Kidney epithelial cell (primary cell): ENCODE results near the gene IL36RN. TPM values are rescaled to one million over a fixed set of nuclear protein-coding genes. Genes with fewer than 3 reads are reported as not detected.

Source experiments
- DNase-seq: peaks from one replicate; pipeline ENCODE4 v3.0.0-alpha.2; 2010; ENCODE audit warnings: low read depth
- H3K27me3 ChIP-seq: 2 replicates; pipeline ENCODE4 v1.6.0; 2011; ENCODE audit warnings: low read length; ENCODE audit not compliant: control insufficient read depth, insufficient read depth
- H3K36me3 ChIP-seq: 2 replicates; pipeline ENCODE4 v1.5.1; 2011; ENCODE audit warnings: low read length; ENCODE audit not compliant: control insufficient read depth, insufficient read depth
- H3K4me3 ChIP-seq: 2 replicates; pipeline ENCODE4 v1.5.1; 2011; ENCODE audit warnings: low read depth, mild to moderate bottlenecking, control low read depth, low read length
- CTCF ChIP-seq: IDR thresholded peaks from 2 replicates; pipeline ENCODE4 v1.5.1; 2011; ENCODE audit warnings: mild to moderate bottlenecking, moderate library complexity, low read length, control low read depth, inconsistent platforms; ENCODE audit not compliant: insufficient read depth, poor library complexity, severe bottlenecking
- total RNA-seq: library from RNA; depleted of rRNA; stranded (reverse); fragments of >200 nt; gene quantifications from 2 replicates; pipeline ENCODE4 v1.2.3, GENCODE V29; 2015

IL36RN gene
- total RNA-seq, 1 donor from 2014 or later: 0.04 TPM

GRCh38 chr2:113046465-113046864, 12.5 kb upstream of the IL36RN start:
- no peak for TF ChIP-seq CTCF
- no peak for DNase-seq
- no peaks in the 10 kb centered on the region for H3K27me3 ChIP-seq
- H3K36me3 ChIP-seq: no peaks in the 10 kb centered on the region
- no peak overlapping the region for H3K4me3 ChIP-seq

DNA sequence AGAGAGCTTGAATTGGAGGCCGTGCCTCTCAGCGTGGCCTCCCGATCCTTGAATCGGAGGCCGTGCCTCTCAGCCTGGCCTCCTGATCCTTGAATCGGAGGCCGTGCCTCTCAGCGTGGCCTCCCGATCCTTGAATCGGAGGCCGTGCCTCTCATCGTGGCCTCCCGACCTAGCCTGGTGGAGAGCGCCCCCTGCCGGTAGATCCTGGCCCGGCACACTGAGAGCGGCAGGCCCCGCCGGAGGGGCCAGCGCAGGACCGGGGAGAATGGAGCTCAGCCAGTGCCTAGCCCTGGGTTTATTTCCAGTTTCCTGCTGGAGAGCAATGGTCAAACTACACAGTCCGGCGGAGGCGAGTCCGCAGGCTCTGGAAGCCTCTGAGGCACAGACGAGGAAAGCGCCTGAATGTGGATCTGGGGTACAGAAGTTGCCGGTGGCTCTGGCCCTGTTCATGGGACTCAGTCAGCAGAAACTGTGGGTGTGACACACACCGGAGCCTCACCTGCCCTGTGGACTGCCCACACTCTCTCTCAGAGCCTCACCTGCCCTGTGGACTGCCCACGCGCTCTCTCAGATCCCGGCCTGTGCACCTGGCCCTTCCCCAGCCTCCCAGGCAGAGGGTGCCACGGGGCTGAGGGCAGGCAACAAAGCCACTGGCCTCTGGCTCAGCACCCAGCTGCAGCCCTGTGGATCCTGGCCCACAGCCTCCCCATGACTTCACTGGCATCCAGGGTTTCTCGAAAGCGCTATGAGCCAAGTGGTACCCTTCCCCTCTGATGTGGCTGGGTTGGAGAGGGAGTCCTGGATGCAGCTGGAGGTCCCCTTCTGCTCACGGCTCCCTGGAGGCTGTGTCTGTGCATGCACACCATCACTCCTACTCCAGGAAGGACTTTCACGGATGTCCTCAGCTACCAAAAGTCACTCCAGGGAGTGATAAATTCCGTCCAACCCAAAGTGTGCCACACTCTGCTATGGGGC, 7.8 kb upstream of the IL36RN start:
- no peaks in the 10 kb centered on the region for H3K27me3 ChIP-seq
- no peak overlapping the region for H3K4me3 ChIP-seq
- H3K36me3 ChIP-seq: no peaks in the 10 kb centered on the region
- DNase-seq: no peak
- no peak for TF ChIP-seq CTCF

GRCh38 chr2:113052396-113052917, 6.5 kb upstream of the IL36RN start, which contains the start of gene IL36B:
TSS of gene IL36B (minus strand) at chr2:113052867.
- H3K4me3 ChIP-seq: no peak within 1 kb of the TSS
- no peak for TF ChIP-seq CTCF

GRCh38 chr2:113053666-113054065, 5.3 kb upstream of the IL36RN start:
- Histone ChIP-seq H3K36me3 (no peaks in the 10 kb centered on the region), H3K4me3 (no peak overlapping the region), H3K27me3 (no peaks in the 10 kb centered on the region)
- DNase-seq: no peak
- no peak for TF ChIP-seq CTCF

More at GRCh38 chr2:113052396-113052917, 6.5 kb upstream of the IL36RN start, which contains the start of gene IL36B:
- Histone ChIP-seq H3K36me3 (no peaks in the 10 kb centered on the region), H3K27me3 (no peaks in the 10 kb centered on the region)
- no peak for DNase-seq

DNA sequence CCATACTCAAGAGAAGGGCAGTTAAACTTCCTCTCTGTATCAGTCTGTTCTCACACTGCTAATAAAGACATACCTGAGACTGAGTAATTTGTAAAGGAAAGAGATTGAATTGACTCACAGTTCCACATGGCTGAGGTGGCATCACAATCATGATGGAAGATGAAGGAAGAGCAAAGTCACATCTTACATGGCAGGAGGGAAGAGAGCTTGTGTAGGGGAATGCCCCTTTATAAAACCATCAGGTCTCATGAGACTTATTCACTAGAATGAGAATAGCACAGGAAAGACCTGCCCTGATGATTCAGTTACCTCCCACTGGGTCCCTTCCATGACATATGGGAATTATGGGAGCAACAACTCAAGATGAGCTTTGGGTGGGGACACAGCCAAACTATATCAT, 4.9 kb upstream of the IL36RN start:
- DNase-seq: no peak
- no peak overlapping the region for H3K4me3 ChIP-seq
- H3K36me3 ChIP-seq: no peaks in the 10 kb centered on the region
- no peak for TF ChIP-seq CTCF
- H3K27me3 ChIP-seq: no peaks in the 10 kb centered on the region
